Thymus (tissue), 11 donors: Measurements from ENCODE around the gene PTEN. TPM values are rescaled to one million over a fixed set of nuclear protein-coding genes. Genes with fewer than 3 reads are reported as not detected.
"Not testable (repeated sequence)": the region's sequence is repeated elsewhere in the genome, so short reads cannot be mapped to it uniquely, and the experiment has no call there.

Experiments
- DNase-seq, 9 donors: peaks; one replicate each; pipeline ENCODE4 v3.0.0-alpha.2; 2013; ENCODE audit warnings: low spot score in 9 of 9, low read depth in 6 of 9, missing footprints in 1 of 9
- H3K27ac ChIP-seq, 2 donors: one replicate each; pipeline ENCODE4 v1.5.1; 2013; ENCODE audit warnings: control low read depth in 1 of 2, low read depth in 1 of 2, low read length in 1 of 2, mild to moderate bottlenecking in 1 of 2, moderate library complexity in 1 of 2
- H3K27me3 ChIP-seq, 2 donors: one replicate each; pipeline ENCODE4 v1.5.1; 2013; ENCODE audit warnings: low read length in 1 of 2; ENCODE audit not compliant: control insufficient read depth in 2 of 2, insufficient read depth in 1 of 2
- H3K36me3 ChIP-seq, 2 donors: one replicate each; pipeline ENCODE4 v1.5.1; 2013; ENCODE audit warnings: low read length in 1 of 2, mild to moderate bottlenecking in 1 of 2, moderate library complexity in 1 of 2; ENCODE audit not compliant: control insufficient read depth in 2 of 2, insufficient read depth in 2 of 2
- H3K4me1 ChIP-seq, 2 donors: one replicate each; pipeline ENCODE4 v1.5.1; 2013; ENCODE audit warnings: low read length in 2 of 2; ENCODE audit not compliant: control insufficient read depth in 2 of 2, insufficient read depth in 2 of 2
- H3K4me3 ChIP-seq, 2 donors: one replicate each; pipeline ENCODE4 v1.5.1; 2013; ENCODE audit warnings: low read length in 2 of 2, control low read depth in 1 of 2, mild to moderate bottlenecking in 1 of 2
- H3K9me3 ChIP-seq, 2 donors: one replicate each; pipeline ENCODE4 v1.5.1; 2013; ENCODE audit warnings: low read length in 1 of 2, mild to moderate bottlenecking in 1 of 2; ENCODE audit not compliant: control insufficient read depth in 2 of 2, insufficient read depth in 1 of 2
- WGBS: extraction: QIAGEN DNeasy Blood & Tissue Kit; methylation state at CpG from one replicate; pipeline ENCODE4 v1.1.7; 2013; 5-methylcytosine and 5-hydroxymethylcytosine counted together
- polyA plus RNA-seq: library from polyadenylated mRNA; stranded (reverse); fragments of 200-250 nt; gene quantifications from one replicate; pipeline ENCODE4 v1.2.3, GENCODE V29; 2013
- total RNA-seq: library from RNA; stranded (reverse); fragments of 120-200 nt; gene quantifications from one replicate; pipeline ENCODE4 v1.2.4, GENCODE V29; 2013
- donor health status: healthy.

PTEN gene
- total and polyA plus RNA-seq, 2 donors, result 70.9 to 171 TPM

DNA sequence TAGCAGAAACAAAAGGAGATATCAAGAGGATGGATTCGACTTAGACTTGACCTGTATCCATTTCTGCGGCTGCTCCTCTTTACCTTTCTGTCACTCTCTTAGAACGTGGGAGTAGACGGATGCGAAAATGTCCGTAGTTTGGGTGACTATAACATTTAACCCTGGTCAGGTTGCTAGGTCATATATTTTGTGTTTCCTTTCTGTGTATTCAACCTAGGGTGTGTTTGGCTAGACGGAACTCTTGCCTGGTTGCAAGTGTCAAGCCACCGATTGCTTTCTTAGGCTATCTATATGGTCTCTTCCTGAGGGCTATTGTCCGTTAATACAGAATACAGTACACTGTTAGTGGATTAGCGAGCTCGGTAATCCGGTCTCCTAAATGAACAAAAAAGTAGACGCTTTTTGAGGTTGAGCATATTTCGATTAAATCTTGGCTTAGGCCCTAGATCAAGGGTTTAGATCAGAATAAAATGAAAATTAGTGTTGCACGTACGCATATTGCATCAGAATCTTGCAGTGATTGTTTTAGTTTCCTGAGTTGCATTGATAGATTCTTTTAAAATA, 1.2 kb downstream of the PTEN start:
- WGBS, result under 1% methylated on average over 16 of the region's 16 CpGs
- Histone ChIP-seq H3K9me3 (no peaks in the 10 kb centered on the region), H3K4me1 (peaks cover 11 to 22% of the 10 kb centered on the region in 2 donors), H3K4me3 (peak overlapping the region; percentile 76 to 83), H3K36me3 (peaks cover 0 to 4% of the 10 kb centered on the region in 2 donors), H3K27me3 (no peaks in the 10 kb centered on the region), H3K27ac (peak overlapping the region; percentile 88 to 97)
- peak in 6 of 9 donors; percentile 31 to 69 (median 43) for DNase-seq

GRCh38 chr10:87865241-87865881, 1.9 kb downstream of the PTEN start:
- Histone ChIP-seq H3K4me1 (peaks cover 11 to 19% of the 10 kb centered on the region in 2 donors), H3K27ac (peak overlapping the region; percentile 64 to 97), H3K27me3 (no peaks in the 10 kb centered on the region), H3K9me3 (no peaks in the 10 kb centered on the region), H3K4me3 (peak overlapping the region; percentile 76 to 83), H3K36me3 (peaks cover 0 to 4% of the 10 kb centered on the region in 2 donors)
- DNase-seq, result peak in 5 of 9 donors; percentile 20 to 59 (median 34)
- WGBS, result 1% methylated on average over 4 of the region's 4 CpGs

GRCh38 chr10:87866412-87866974, 3.1 kb downstream of the PTEN start:
- peaks cover 0 to 5% of the 10 kb centered on the region in 2 donors for H3K36me3 ChIP-seq
- H3K27ac ChIP-seq, result peak overlapping the region in 1 of 2 donors; percentile 8
- WGBS, result 2% methylated on average over 3 of the region's 3 CpGs
- no peaks in the 10 kb centered on the region for H3K27me3 ChIP-seq
- peaks cover 9% of the 10 kb centered on the region in 2 donors for H3K4me1 ChIP-seq
- peak overlapping the region; percentile 76 to 83 for H3K4me3 ChIP-seq
- DNase-seq, result peak in 2 of 9 donors; percentile 8 to 46
- H3K9me3 ChIP-seq, result no peaks in the 10 kb centered on the region

- H3K27ac ChIP-seq, result no peak overlapping the region
- peak overlapping the region; percentile 43 to 76 for H3K4me3 ChIP-seq
These were observed 4.0 kb downstream of the PTEN start for GRCh38 chr10:87867453-87867852.

DNA sequence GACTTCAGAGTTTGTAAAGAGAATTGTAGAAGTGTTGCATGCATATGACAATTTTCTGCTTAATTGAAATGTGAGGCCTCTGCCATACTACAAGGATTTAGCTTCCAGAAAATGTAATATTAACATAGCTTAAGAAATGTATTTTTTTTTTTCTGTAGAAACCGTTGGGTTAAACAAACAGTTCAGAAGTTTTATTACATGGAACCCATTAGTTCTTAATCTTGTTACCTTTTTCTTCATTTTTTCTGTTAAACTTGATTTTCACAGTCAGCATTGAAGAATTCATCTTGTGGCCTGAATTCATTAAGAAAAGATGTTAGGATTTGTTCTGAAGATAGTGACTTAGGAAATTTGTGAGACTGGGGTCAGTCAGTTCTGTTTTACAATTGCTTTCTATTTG, 4.9 kb downstream of the PTEN start:
- Histone ChIP-seq H3K4me1 (peaks cover 8 to 15% of the 10 kb centered on the region in 2 donors), H3K27ac (no peak overlapping the region), H3K36me3 (peaks cover 0 to 11% of the 10 kb centered on the region in 2 donors), H3K4me3 (peak overlapping the region; percentile 16 to 76), H3K27me3 (no peaks in the 10 kb centered on the region), H3K9me3 (no peaks in the 10 kb centered on the region)
- WGBS, result 3% methylated on average over 1 of the region's 1 CpG
- DNase-seq, result peak in 2 of 9 donors; percentile 14 to 37

More at GRCh38 chr10:87867453-87867852, 4.0 kb downstream of the PTEN start:
- Histone ChIP-seq H3K9me3 (no peaks in the 10 kb centered on the region), H3K4me1 (peaks cover 4 to 9% of the 10 kb centered on the region in 2 donors), H3K27me3 (no peaks in the 10 kb centered on the region), H3K36me3 (peaks cover 0 to 7% of the 10 kb centered on the region in 2 donors)
- DNase-seq, result peak in 2 of 9 donors; percentile 6 to 26

- not testable (repeated sequence) for H3K9me3 ChIP-seq, H3K27ac ChIP-seq, H3K27me3 ChIP-seq, DNase-seq
- Histone ChIP-seq H3K4me1 (peaks cover 8 to 15% of the 10 kb centered on the region in 2 donors), H3K4me3 (peak overlapping the region in 1 of 2 donors; percentile 14), H3K36me3 (peaks cover 0 to 14% of the 10 kb centered on the region in 2 donors)
- WGBS, result 78% methylated on average over 9 of the region's 9 CpGs
These were observed 5.7 kb downstream of the PTEN start for GRCh38 chr10:87869139-87869538.

- peaks cover 8 to 15% of the 10 kb centered on the region in 2 donors for H3K4me1 ChIP-seq
- H3K27ac ChIP-seq, result no peak overlapping the region
- no peak overlapping the region for H3K4me3 ChIP-seq
- no peaks in the 10 kb centered on the region for H3K9me3 ChIP-seq
- peaks cover 0 to 14% of the 10 kb centered on the region in 2 donors for H3K36me3 ChIP-seq
- H3K27me3 ChIP-seq, result no peaks in the 10 kb centered on the region
- DNase-seq, result no peak
- 80% methylated on average over 3 of the region's 3 CpGs for WGBS
These were observed 6.5 kb downstream of the PTEN start for GRCh38 chr10:87869773-87870551.

DNA sequence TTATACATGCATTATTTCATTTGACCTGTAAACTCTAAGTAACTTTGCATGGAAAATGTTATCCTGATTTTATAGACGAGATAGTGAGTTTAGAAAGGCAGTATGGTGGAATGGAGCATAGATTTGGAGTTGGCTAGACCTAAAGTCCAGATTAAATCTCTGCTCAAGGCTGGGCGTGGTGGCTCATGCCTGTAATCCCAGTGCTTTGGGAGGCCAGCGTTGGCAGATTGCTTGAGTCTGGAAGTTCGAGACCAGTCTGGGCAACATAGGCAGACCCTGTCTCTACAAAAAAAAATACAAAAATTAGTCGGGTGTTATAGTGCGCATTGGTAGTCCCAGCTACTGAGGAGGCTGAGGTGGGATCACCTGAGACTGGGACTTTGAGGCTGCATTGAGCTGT, 9.4 kb downstream of the PTEN start:
- 98% methylated on average over 6 of the region's 6 CpGs for WGBS
- Histone ChIP-seq H3K36me3 (peaks cover 0 to 16% of the 10 kb centered on the region in 2 donors), H3K4me3 (no peak overlapping the region), H3K27ac (no peak overlapping the region), H3K27me3 (no peaks in the 10 kb centered on the region), H3K9me3 (no peaks in the 10 kb centered on the region), H3K4me1 (peaks cover 8 to 15% of the 10 kb centered on the region in 2 donors)
- DNase-seq, result no peak
